Measurements from ENCODE around the gene HMCN2.

Gene HMCN2

DNA sequence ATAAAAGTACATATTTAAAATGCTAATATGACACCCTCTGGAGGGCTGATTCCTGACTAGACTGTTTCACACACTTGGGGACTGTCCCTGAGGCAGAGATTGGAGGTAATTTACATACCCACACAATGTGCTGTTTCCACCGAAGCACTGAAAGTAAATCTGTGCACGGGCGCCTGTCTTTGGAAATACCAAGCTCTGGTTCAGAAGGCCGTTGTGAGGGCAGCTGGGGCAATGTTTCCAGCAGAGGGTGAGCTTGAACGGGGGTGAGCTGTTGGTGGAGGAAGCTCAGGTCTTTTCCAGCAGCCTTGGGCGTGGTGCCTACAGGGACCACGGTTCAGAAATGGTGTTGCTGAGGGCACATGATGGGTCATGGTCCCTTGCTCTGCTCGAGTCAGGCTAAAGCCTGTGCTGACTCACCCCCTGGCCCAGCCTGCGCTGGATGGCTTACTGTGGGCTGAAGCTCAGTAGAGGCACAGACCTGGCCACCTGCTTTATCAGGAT is 25.8 kb upstream of the HMCN2 start:
- no peak overlapping the region for H3K4me3 ChIP-seq (ENCODE audit: low read depth, low read length)
- DNase-seq (ENCODE audit: low read depth): no peak

GRCh38 chr9:130240410-130241197 is 25.0 kb upstream of the HMCN2 start:
- DNase-seq (ENCODE audit: low read depth): no peak
- H3K4me3 ChIP-seq (ENCODE audit: low read depth, low read length): no peak overlapping the region
- TF ChIP-seq CTCF (IDR thresholded peaks at IDR 0.05; ENCODE audit: low read depth, low read length, missing control alignments): no peak

More for the DNA sequence above, 25.8 kb upstream of the HMCN2 start:
- no peak for TF ChIP-seq CTCF (IDR thresholded peaks at IDR 0.05; ENCODE audit: low read depth, low read length, missing control alignments)

DNA sequence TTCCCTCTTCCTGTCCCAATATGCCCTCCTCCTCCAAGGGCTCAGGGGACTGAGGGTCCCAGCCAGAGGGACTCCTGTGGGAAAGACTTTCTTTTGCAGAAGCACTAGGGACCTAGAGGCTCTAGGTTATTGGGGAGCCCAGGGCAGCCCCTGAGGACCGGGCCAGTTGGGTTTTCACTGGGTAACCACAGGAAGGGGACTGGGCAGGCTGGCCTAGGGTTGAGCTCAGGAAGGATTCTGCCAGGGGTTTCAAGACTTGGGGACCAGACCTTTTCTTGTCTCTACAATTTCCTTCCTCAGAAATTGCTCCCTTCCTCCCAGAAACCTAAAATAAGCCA is 24.4 kb upstream of the HMCN2 start:
- DNase-seq (ENCODE audit: low read depth): no peak
- no peak for TF ChIP-seq CTCF (IDR thresholded peaks at IDR 0.05; ENCODE audit: low read depth, low read length, missing control alignments)
- no peak overlapping the region for H3K4me3 ChIP-seq (ENCODE audit: low read depth, low read length)

DNA sequence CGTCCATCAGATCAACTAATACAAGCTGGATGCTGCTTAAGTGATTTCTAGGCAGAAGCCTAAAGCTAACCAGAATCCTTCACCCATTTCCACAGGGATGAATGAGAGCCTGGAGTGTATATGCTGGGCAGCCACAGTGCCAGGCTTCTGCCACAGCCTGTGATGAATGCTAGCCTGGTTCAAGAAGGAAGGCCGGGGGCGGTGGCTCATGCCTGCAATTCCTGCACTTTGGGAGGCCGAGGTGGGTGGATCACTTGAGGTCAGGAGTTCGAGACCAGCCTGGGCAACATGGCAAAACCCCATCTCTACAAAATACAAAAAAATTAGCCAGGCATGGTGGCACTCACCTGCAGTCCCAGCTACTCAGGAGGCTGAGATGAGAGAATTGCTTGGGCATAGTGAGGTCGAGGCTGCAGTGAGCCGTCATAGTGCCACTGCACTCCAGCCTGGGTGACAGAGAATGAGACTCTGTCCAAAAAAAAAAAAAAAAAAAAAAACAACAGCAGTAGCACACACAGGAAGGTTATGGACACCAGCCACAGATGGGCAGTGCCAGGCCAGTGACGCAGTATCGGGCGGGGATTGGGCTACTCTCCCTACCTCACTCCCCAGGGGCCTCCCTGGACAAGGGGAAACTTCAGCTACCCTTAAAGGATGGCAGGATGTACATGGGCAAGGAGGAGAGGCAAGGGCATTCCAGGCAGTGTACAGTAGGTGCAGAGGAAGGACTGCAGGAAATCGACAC is 23.1 kb upstream of the HMCN2 start:
- H3K4me3 ChIP-seq (ENCODE audit: low read depth, low read length): no peak overlapping the region
- DNase-seq (ENCODE audit: low read depth): no peak
- no peak for TF ChIP-seq CTCF (IDR thresholded peaks at IDR 0.05; ENCODE audit: low read depth, low read length, missing control alignments)

DNA sequence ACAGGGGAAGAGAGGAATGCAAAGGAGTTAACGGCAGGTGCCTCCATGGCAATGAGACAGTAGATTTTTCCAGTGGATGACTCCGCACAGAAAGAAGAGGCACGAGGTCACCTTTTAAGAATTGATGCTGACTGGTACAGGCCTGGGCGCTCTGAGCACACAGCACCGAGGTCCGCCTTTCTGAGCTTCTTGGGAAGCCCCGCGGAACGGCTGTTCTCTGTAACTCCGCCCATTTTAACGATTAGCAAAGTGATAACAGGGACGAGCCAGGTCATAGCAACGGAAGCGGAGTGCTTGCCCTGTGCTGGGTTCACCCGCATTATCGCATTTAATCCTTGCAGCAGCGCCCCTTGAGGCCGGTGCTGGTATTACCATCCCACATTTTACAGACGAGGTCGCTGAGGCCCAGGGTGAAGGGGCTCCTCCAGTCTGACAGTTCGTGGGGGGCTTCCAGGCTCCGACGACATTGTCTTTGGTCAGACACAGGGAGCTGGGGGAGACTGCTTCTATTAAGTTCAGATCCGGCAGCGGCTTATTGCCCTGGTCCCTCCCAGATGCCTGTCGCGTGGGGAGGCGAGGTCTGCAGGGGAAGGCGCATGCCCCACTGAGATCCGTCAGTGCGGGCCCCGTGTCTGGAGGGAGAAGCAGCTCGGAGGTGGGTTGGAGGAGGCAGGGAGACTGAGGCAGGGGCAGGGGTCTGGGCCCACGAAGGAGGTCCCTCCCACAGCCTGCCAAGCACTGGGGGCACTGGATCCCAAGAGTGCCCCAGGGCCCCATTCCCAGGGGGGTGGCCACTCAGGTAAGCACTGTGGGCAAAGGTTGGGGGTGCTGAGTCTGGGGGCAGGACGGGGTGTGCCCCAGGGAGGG is 22.3 kb upstream of the HMCN2 start:
- no peak for DNase-seq (ENCODE audit: low read depth)
- peak; percentile 86 for TF ChIP-seq CTCF (IDR thresholded peaks at IDR 0.05; ENCODE audit: low read depth, low read length, missing control alignments)
- no peak overlapping the region for H3K4me3 ChIP-seq (ENCODE audit: low read depth, low read length)

DNA sequence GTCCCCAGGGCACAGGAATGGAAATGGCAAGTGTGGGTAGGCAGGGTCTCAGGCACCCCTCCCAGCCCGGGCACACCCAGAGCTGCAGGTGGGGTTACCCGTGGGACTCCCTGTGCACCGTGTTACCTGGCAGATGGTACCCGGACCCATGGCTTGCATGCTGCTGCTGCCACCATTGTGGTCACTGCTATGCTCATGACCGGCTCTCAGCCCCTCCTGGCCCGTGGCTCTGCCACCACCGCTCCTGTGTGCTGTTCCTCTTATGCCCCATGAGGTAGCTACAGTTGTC is 21.7 kb upstream of the HMCN2 start:
- TF ChIP-seq CTCF (IDR thresholded peaks at IDR 0.05; ENCODE audit: low read depth, low read length, missing control alignments): no peak
- no peak overlapping the region for H3K4me3 ChIP-seq (ENCODE audit: low read depth, low read length)
- no peak for DNase-seq (ENCODE audit: low read depth)
